Measurements from ENCODE around the gene LRRIQ1.
"Not testable (repeated sequence)": the region's sequence is repeated elsewhere in the genome, so short reads cannot be mapped to it uniquely, and the experiment has no call there.

Gene LRRIQ1

GRCh38 chr12:85036234-85036707 is at the start of gene LRRIQ1, which contains the start of gene TSPAN19:
Gene LRRIQ1 (plus strand): TSS chr12:85036351. CDS start chr12:85038177, 1,826 bp downstream.
Gene TSPAN19 (minus strand): TSS chr12:85036277. CDS start chr12:85029946, 6,331 bp downstream.
- peak; percentile 1 for DNase-seq (ENCODE audit: low read depth)

GRCh38 chr12:84986586-84986985 is 49.6 kb upstream of the LRRIQ1 start:
- no peak for DNase-seq (ENCODE audit: low read depth)

DNA sequence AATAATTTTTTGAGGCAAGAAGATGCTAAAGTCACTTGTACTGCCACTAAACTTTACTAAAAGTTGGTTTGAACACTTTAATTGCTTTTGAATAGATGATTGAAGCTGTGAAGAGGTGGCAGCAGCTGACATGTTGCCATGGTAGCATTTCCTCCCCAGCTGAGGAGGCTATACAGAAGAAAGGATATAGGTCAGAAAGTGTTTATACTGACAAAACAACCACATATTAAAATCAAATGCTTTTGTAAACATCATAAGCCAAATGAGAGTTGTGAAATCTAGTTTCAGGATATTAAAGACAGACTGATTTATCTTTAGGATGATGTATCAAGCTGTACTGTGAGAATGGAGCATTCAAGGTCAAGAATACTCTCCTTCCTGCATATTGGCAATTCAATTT is 41.7 kb upstream of the LRRIQ1 start:
- no peak for DNase-seq (ENCODE audit: low read depth)

DNA sequence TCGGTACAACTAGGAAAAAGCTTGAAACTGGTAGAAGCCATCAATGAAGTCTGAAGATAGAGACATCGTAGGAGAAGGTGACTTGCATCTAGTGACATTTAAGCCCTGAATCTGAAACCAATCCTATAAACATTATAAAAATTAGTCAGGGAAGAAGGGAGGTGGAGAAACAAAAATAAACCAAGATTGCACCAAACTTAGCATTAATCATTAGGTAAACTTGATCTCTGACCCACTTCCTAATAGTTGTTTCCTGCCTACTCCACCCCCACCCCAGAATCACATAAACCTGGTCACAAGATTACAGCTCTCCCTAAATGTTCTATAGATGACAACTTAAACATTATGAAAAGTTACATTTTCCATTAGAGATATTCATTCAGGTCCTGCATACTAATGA is 40.5 kb upstream of the LRRIQ1 start:
- DNase-seq (ENCODE audit: low read depth), result no peak

- DNase-seq (ENCODE audit: low read depth), result no peak
These were observed 39.4 kb upstream of the LRRIQ1 start for GRCh38 chr12:84996759-84997158.

- DNase-seq (ENCODE audit: low read depth), result no peak
These were observed 37.8 kb upstream of the LRRIQ1 start for GRCh38 chr12:84998341-84998740.

GRCh38 chr12:85000729-85001128 is 35.4 kb upstream of the LRRIQ1 start:
- no peak for DNase-seq (ENCODE audit: low read depth)

- no peak for DNase-seq (ENCODE audit: low read depth)
These were observed 33.3 kb upstream of the LRRIQ1 start for GRCh38 chr12:85002778-85003296.

DNA sequence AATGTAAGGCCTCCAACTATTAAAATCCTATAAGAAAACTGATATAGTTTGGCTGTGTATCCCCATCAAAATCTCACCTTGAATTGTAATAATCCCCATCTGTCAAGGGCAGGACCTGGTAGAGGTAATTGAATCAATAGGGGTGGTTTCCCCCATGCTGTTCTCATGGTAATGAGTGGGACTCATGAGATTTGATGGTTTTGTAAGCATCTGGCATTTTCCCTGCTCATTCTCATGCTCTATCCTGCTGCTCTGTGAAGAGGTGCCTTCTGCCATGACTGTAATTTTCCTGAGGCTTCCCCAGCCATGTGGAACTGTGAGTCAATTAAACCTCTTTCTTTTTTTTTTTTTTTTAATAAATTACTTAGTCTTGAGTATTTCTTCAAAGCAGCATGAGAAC is 31.9 kb upstream of the LRRIQ1 start:
- no peak for DNase-seq (ENCODE audit: low read depth)

DNA sequence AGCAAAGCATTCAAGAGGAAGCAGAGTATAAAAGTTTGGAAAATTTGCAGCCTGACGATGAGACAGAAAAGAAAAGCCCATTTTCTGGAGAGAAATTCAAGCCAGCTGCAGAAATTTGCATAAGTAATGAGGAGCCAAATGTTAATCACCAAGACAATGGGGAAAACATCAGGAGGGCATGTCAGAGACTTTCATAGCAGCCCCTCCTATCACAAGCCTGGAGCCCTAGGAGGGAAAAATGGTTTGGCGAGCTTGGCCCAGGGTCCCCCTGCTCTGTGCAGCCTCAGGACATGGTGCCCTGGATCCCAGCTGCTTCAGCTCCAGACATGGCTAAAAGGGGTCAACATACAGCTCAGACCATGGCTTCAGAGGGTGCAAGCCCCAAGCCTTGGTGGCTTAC is 31.1 kb upstream of the LRRIQ1 start:
- DNase-seq (ENCODE audit: low read depth), result not testable (repeated sequence)

DNA sequence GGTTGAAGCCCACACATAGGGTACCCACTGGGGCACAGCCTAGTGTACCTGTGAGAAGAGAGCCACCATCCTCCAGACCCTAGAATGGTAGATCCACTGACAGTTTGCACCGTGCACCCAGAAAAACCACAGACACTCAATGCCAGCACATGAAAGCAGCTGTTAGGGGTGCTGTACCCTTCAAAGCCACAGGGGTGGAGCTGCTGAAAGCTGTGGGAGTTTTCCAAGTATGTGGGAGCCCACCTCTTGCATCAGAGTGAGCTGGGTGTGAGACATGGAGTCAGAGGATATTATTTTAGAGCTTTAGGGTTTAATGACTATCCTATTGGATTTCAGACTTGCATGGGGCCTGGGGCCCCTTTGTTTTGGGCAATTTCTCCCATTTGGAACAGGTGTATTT is 30.5 kb upstream of the LRRIQ1 start:
- DNase-seq (ENCODE audit: low read depth), result no peak

DNA sequence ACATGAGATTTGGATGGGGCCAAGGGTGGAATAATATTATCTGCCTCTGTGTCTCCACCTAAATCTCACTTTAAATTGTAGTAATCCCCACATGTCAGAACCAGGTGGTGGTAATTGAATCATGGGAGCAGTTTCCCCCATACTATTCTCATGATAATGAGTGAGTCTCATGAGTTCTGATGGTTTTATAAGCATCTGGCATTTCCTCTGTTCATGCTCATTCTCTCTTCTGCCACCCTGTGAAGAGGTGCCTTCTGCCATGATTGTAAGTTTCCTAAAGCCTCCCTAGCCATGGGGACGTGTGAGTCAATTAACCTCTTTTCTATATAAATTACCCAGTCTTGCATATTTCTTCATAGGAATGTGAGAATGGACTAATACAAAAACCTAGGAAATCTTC is 29.9 kb upstream of the LRRIQ1 start:
- no peak for DNase-seq (ENCODE audit: low read depth)

GRCh38 chr12:85007836-85008235 is 28.3 kb upstream of the LRRIQ1 start:
- no peak for DNase-seq (ENCODE audit: low read depth)

GRCh38 chr12:85016413-85016812 is 19.7 kb upstream of the LRRIQ1 start:
- no peak for DNase-seq (ENCODE audit: low read depth)

DNA sequence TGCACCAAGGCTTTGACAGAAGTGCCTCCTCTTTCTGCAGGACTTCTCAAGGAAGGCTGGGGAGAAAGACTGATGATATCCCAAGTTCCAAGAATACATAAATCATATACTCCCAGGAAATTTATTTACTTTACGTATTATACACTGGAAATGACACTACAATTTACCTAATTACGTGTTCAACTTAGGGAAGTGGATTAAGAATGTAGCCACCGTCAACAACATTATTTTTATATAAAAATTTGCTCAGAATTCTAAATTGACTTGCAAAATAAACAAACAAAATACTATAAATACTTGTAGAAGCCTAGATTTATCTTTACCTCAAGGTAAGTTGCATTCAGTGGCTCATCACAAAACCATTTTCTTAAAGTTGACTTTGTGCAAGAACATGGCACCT is 19.0 kb upstream of the LRRIQ1 start:
- DNase-seq (ENCODE audit: low read depth), result no peak

DNA sequence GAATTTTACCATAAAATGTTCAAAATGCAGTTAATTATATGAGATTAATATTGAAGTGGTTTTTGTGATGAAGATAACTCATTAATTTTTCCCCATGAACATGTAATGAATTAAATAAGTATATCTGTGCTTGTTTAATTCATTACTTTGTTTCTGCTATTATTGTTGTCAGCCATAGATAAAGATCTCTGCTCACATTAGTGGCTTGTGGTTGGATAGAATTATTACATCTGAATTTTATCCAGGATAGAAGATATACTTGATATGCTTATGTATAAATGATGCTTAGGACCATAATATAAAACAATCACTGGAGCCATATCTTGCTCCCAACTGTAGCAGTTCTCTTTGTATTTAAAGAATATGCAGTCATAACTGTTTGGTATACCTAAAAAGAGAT is 18.5 kb upstream of the LRRIQ1 start:
- DNase-seq (ENCODE audit: low read depth), result no peak

DNA sequence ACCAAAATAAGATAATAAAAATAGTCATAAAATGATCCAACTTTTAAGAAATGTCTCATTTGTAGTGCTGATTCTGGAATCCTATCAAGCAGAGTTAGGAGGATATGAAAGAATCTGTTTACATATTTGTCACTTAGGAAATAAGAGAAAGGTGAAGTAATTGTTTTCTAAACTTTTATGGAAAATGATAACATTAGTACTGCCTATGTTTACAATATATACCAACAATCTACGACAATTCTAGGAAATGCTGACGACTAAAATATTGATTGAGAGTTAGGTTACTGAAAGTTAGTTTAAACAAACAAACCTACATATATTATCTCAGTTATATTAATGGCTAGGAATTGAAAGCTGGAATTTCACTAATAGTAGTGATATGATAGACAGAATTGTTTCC is 18.1 kb upstream of the LRRIQ1 start:
- no peak for DNase-seq (ENCODE audit: low read depth)

GRCh38 chr12:85029456-85029855 is 6.7 kb upstream of the LRRIQ1 start:
- DNase-seq (ENCODE audit: low read depth), result no peak

- no peak for DNase-seq (ENCODE audit: low read depth)
These were observed 582 bp downstream of the LRRIQ1 start for GRCh38 chr12:85036733-85037132.

DNA sequence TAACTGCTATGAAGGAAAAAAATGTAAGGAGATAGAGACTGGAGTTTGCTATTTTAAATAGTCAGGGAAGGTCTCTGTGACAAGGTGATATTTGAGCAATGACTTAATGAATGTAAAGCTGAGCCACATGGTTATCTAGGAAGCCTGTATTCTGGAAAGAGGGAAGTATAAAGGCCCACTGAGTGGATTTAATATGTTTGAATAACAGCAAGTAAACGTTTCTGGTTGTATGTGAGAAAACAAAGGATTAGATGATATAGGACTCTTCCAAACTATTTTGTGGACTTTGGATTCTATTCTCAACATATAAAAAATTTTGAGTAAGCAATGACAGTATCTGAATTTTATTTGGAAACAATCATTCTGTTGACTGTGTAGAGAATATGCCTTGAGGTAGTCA is 5.2 kb downstream of the LRRIQ1 start:
- DNase-seq (ENCODE audit: low read depth), result no peak

GRCh38 chr12:85043829-85044228 is 7.7 kb downstream of the LRRIQ1 start:
- DNase-seq (ENCODE audit: low read depth), result no peak

- DNase-seq (ENCODE audit: low read depth), result no peak
These were observed 21.3 kb downstream of the LRRIQ1 start for GRCh38 chr12:85057370-85057963.

- no peak for DNase-seq (ENCODE audit: low read depth)
These were observed 22.2 kb downstream of the LRRIQ1 start for GRCh38 chr12:85058339-85058738.

DNA sequence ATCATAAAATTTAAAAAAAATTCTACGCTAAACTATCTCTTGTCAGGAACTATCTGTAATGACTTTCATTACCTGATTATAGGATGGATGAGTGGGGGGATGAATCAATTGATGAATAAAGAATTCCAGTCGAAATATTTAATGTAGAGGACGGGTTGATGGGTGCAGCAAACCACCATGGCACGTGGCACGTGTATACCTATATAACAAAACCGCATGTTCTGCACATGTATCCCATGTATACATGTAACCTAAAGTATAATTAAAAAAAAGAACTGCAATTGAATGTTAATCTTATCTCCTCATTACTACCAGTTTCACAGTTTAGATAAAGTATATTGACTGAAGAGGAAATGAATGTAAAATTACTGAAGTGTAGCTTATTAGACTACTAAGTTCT is 23.4 kb downstream of the LRRIQ1 start:
- no peak for DNase-seq (ENCODE audit: low read depth)
